COR-L47 (cell line): ENCODE measurements around the gene GAS2.
A peak's percentile ranks its signal among the peaks of the same experiment; 100 is the strongest.

Experiments
- DNase-seq: peaks from one replicate; lab custom pipeline; 2025; lab: John Stamatoyannopoulos, UW

GAS2 gene

DNA sequence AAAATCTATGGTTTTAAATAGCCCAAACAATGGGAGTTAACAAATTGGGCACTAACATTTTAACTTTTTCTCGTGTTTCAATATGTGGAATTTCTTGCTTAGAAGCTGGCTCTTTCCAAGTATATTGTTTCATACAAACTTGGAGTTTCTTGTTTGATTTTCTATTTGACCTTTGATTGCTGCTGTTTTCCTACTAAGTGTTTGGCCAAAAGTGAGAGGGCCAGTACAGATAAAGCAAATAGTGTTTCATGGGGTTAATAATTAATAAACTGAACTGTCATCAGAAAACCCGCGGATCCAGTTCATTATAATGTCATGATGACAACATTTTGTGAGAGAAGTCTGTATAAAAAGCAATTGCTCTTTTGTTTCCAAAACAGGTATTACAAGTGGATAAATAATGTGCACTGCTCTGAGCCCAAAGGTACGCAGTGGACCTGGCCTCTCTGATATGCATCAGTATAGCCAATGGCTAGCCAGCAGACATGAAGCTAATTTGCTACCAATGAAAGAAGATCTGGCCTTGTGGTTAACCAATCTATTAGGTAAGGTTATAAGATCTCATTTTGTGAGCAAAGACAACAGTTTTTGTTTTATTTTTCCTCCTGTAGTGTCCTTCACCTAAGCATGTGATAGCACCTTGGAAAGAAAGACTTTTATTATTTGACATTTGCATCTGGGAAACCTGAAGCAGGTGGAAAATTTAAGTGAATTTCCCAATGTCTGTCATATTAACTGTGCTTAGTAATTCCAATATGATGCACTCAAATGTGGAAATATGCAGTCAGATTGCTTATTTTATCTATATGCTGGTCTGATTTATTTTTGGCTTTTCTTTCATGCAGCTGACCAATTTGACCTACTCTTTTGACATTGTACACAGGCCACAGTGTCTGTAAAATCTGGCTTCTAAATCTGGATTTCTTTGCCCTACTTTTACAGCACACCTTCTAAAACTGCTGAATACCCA is 8.3 kb downstream of the GAS2 start:
- no peak for DNase-seq

DNA sequence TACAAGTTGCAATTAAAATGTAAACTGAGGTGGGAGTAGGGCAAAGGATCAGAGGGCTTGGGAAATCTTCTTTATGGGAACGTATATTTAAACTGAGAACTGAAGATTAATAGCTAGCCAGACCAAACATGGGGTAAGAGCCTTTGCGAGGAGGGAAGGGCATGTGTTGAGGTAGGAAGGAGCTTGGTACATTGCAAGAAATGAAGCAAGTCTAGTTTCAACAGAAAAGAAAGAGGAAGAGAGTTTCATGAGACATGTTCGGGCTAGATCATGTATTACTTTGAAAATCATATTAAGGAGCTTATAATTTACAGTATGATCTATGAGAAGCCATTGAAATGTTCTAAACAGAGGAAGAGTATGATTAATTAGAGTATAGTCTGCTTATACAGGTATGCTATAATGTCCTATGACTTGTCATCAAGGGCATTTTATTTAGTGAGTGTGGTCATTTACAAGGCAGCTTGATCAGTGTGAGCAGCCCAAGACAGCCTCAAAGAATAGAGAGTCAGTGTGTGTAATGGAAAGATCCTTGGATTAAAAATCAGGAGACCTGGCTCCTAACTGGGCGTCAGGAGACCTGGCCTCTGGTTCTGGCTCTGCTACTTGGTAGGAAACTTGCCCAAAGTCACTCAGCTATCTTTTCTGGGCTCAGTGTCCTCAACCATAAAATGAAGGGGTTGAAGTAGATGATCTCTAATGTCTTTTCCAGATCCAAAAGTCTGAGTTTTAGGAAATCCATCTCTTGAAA is 10.9 kb downstream of the GAS2 start:
- no peak for DNase-seq

DNA sequence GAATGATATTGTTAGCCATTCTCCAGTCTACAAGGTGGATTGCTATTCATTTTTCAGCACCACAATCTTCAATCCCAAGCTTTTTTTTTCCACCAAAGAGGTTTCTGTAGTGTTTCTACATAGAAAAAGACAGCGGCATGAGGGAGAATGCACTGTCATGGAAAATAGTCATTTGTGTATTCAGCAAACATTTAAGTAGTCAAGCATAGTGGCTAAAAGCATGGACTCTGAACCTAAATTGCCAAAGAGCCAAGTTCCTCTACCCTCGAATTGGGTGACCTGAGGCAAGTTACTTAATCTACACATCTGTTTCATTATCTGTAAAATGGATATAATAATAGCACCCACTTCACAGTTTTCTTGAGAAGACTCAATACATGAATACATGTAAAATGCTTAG is 14.2 kb downstream of the GAS2 start:
- no peak for DNase-seq

DNA sequence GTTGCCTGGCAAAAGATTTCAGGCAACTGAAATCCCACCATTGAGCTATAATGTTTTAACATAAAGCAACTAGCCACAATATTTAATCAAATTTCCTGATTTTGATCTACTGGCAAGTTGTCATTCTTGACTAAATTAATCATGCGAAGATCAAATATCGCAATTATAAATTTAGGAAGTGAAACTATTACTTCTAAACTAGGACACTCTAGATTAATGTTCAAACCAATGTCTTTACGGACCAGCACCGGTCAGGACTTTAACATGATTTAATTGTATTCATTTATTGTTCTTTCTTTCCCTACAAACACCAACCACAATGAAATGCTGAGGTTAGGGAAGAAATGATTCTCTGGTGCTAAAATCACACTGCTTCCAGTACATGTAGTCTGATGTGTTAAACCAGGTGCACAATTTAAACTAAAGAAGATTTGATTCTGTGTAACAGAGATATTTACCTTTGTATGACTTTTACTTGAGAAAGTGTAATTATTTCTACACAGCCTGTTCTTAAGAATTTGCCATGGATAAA is 14.9 kb downstream of the GAS2 start:
- no peak for DNase-seq

DNA sequence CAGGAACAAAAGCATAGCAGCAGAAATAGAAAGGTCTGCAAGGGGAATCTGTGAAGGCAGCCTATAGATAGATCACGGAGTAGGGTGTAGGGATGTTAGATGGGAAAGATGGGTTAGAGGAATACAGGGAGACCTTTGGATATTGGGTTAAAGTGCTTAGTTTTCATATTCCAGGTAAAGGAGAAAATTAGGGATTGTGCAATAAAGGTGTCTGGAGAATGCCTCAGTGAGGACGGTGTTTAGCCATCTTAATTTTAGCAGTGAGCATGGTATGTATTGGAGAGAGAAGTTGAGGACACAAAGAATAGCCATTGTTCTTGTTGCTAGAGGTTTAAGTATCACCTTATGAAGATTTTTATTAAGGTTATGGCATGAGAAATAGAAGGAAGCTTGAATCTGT is 17.7 kb downstream of the GAS2 start:
- DNase-seq = no peak

- no peak for DNase-seq
These were observed 18.7 kb downstream of the GAS2 start for GRCh38 chr11:22685111-22685510.

DNA sequence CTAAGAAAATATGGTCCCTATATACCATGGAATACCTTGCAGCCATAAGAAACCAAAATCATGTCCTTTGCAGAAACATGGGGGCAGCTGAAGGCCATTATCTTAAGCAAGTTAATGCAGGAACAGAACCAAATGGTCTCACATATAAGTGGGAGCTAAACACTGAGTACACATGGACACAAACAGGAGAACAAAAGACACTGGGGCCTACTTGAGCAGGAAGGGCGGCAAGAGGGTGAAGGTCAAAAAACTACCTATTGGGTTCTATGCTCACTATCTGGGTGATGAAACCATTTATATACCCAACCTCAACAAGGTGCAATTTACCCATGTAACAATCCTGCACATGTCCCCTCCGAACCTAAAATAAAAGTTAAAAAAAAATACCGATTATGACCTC is 22.5 kb downstream of the GAS2 start:
- no peak for DNase-seq

- no peak for DNase-seq
These were observed 23.8 kb downstream of the GAS2 start for GRCh38 chr11:22690257-22690656.

GRCh38 chr11:22690871-22691270 is 24.5 kb downstream of the GAS2 start:
- DNase-seq = no peak

GRCh38 chr11:22699388-22699787 is 33.0 kb downstream of the GAS2 start:
- DNase-seq = no peak

- no peak for DNase-seq
These were observed 35.6 kb downstream of the GAS2 start for GRCh38 chr11:22702031-22702430.

GRCh38 chr11:22703040-22703439 is 36.6 kb downstream of the GAS2 start:
- DNase-seq = peak; percentile 16

GRCh38 chr11:22703591-22703990 is 37.2 kb downstream of the GAS2 start:
- DNase-seq = no peak

DNA sequence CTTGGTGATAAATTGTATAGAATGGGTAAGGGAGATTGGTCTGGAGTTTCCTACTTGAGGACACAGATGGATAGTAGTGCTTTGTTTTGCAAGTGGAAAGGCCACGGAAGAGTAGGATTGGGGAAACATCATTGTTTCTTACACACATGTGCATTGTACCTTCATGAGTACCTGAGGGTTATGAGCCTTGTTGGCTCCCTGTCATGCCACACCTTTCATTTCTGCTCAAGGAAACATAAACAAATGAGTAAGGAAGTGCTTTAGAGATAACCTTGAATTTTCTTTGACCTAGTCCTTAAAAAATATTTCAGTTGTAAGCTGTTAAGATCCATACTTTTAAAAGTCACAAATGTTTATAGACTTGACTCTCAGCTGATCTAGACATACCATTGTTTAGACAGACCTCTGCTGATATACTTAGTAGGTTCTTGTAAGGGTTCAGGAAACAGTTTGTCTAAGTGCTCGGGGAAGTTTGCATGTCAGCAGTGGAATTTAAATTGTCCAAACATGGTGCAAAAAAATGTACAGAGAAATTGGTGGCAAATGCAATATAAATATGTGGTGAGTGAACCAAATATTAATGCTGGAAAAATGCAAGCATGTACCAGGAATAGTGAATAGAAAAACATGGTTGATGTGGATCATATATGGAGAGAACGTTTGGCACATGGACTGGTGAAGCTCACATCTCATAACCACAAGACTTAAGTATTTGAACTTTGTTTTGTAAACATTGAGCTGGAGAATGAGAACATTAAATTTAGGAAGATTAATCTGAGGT is 40.9 kb downstream of the GAS2 start:
- no peak for DNase-seq

- no peak for DNase-seq
These were observed 44.8 kb downstream of the GAS2 start for GRCh38 chr11:22711071-22711770.

GRCh38 chr11:22711880-22712279 is 45.5 kb downstream of the GAS2 start:
- DNase-seq = no peak

- no peak for DNase-seq
These were observed 46.9 kb downstream of the GAS2 start for GRCh38 chr11:22713336-22713735.

- DNase-seq = no peak
These were observed 49.6 kb downstream of the GAS2 start for GRCh38 chr11:22715971-22716370.

DNA sequence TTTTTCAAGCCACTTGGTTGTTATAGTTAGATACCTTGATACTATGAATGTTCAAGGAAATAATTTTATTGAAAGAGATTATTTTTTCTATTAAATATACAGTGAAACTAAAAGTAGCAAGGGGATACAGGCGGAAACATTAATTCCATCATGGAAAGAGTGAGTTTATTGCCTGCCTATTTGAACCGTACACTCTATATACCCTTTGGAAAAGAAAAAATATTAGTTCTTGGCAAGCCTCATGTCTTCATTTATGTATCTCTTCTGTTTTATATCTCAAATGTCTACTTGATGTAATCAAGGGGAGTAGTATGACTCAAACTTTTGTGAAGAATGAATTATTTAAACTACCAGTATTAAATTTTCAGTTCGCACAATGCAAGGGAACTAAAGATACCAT is 54.0 kb downstream of the GAS2 start:
- DNase-seq = no peak

DNA sequence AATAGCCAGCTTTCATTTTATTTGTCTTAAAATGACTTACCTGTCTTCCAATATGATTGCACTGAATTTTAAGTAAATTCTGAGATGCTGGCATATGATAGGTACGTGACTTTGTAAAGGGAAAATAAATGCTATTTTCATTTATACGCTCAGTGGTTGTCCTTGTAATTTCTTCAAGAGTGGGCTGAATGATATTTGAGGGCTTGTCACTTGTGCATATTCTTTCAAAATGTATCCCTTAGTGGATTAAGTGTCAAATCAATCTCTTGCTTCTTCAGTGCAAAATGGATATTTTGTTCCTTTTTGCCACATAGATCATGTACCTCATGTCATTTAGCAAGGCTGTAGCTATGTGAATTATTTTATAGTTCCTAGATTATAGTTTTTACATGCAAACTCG is 56.9 kb downstream of the GAS2 start:
- DNase-seq = no peak

- DNase-seq = no peak
These were observed 58.7 kb downstream of the GAS2 start for GRCh38 chr11:22725079-22725478.
